SH-SY5Y (cell line): Measurements from ENCODE around the gene BAK1.

Experiments
- GATA2 ChIP-seq: IDR thresholded peaks from 2 replicates; pipeline ENCODE4 v1.6.1; 2011; ENCODE audit warnings: mild to moderate bottlenecking, low read depth, low read length
- GATA3 ChIP-seq: IDR thresholded peaks from 2 replicates; pipeline ENCODE4 v1.6.1; 2011; ENCODE audit warnings: low read depth, mild to moderate bottlenecking, low read length, moderate library complexity

DNA sequence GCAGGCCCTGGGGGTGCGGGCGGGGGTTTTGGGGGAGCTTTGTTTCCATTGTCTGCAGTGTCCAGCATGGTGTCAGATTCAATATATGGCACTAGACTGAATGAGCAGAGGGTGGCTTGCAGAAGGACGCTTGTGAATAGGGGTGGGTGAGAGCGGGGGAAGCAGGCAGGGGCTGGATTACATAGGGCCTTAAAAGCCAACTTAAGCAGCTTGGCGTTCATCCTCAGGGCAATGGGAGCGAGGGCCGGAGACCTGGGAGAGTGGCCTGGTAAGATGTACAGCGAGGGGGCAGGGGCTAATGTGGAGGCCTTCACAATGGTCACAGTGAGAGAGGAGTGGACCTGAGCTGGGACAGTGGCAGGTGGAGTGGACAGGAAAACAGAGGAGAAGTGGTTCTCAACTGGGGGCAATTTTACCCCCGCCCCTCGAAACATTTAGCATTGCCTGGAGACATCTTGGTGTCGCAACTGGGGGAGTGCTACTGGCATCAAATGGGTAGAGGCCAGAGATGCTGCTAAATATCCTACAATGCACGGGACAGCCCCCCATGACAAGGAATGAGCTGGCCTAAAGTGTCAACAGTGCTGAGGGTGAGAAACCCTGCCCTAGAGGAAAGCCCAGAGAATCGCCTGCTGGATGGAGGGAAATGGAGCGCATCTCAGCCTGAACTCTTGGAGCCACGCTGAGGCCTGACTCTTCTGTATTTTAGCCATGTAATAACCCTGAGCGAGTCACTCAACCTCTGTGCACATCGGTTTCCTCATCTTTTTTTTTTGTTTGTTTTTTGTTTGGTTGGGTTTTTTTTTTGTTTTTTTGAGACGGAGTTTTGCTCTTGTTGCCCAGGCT lies 15.1 kb upstream of the BAK1 start:
- TF ChIP-seq GATA2 (no peak), GATA3 (no peak)
